Hepatocyte (in vitro differentiated cells): ENCODE results near the gene PITX2. TPM values are rescaled to one million over a fixed set of nuclear protein-coding genes. Genes with fewer than 3 reads are reported as not detected.

ENCODE experiments used
- DNase-seq: peaks from one replicate; pipeline ENCODE4 v3.0.0-alpha.2; 2016; ENCODE audit warnings: low spot score
- H2AFZ ChIP-seq: fragments of 200-600 bp; sonication (generic); 2 replicates; pipeline ENCODE4 v1.6.0; 2016; ENCODE audit warnings: antibody characterized with exemption, mild to moderate bottlenecking
- H3K27ac ChIP-seq: fragments of 200-600 bp; sonication (generic); 2 replicates; pipeline ENCODE4 v1.5.1; 2016; ENCODE audit warnings: mild to moderate bottlenecking
- H3K27me3 ChIP-seq: fragments of 200-600 bp; sonication (generic); 2 replicates; pipeline ENCODE4 v1.6.1; 2016
- H3K36me3 ChIP-seq: fragments of 200-600 bp; sonication (generic); replicated peaks from 2 replicates; pipeline ENCODE4 v1.5.1; 2016; ENCODE audit warnings: low read depth; ENCODE audit not compliant: insufficient read depth
- H3K4me1 ChIP-seq: fragments of 200-600 bp; sonication (generic); 2 replicates; pipeline ENCODE4 v1.5.1; 2016; ENCODE audit warnings: mild to moderate bottlenecking, moderate library complexity; ENCODE audit not compliant: insufficient read depth
- H3K4me2 ChIP-seq: fragments of 200-600 bp; sonication (generic); 2 replicates; pipeline ENCODE4 v1.6.0; 2016
- H3K4me3 ChIP-seq: fragments of 200-600 bp; sonication (generic); 2 replicates; pipeline ENCODE4 v1.5.1; 2016; ENCODE audit warnings: mild to moderate bottlenecking
- H3K79me2 ChIP-seq: fragments of 200-600 bp; sonication (generic); 2 replicates; pipeline ENCODE4 v1.6.0; 2017; ENCODE audit warnings: mild to moderate bottlenecking
- H3K9me2 ChIP-seq: fragments of 200-600 bp; sonication (generic); replicated peaks from 2 replicates; pipeline ENCODE4 v1.6.0; 2017; ENCODE audit warnings: mild to moderate bottlenecking; ENCODE audit not compliant: insufficient read depth
- H3K9me3 ChIP-seq: fragments of 200-600 bp; sonication (generic); 2 replicates; pipeline ENCODE4 v1.5.1; 2016; ENCODE audit warnings: low read depth, mild to moderate bottlenecking
- H4K20me1 ChIP-seq: fragments of 200-600 bp; sonication (generic); 2 replicates; pipeline ENCODE4 v1.6.0; 2016; ENCODE audit warnings: mild to moderate bottlenecking; ENCODE audit not compliant: insufficient read depth, poor library complexity, severe bottlenecking
- CTCF ChIP-seq: fragments of 200-600 bp; sonication (generic); IDR thresholded peaks from 2 replicates; pipeline ENCODE4 v1.5.1; 2016; ENCODE audit warnings: antibody characterized with exemption, mild to moderate bottlenecking; ENCODE audit not compliant: poor library complexity
- EZH2 ChIP-seq: fragments of 200-600 bp; sonication (generic); IDR thresholded peaks from 2 replicates; pipeline ENCODE4 v1.6.1; 2016; ENCODE audit warnings: antibody characterized with exemption, mild to moderate bottlenecking, borderline replicate concordance
- EZH2phosphoT487 ChIP-seq: fragments of 200-600 bp; sonication (generic); IDR thresholded peaks from one replicate; pipeline ENCODE4 v1.6.1; 2018; ENCODE audit warnings: antibody characterized with exemption, mild to moderate bottlenecking, low read depth, moderate library complexity; ENCODE audit not compliant: unreplicated experiment, severe bottlenecking
- WGBS: methylation state at CpG from one replicate; pipeline ENCODE4 v1.1.6; 2016; ENCODE audit warnings: low lambda C conversion rate; ENCODE audit errors: missing lambda C conversion rate; 5-methylcytosine and 5-hydroxymethylcytosine counted together
- polyA plus RNA-seq: library from polyadenylated mRNA; unstranded; fragments of >200 nt; fragmentation: Nextera tagmentation; extraction: Ambion mirVana; gene quantifications from 2 replicates; pipeline ENCODE4 v1.2.1, GENCODE V29; 2016
- total RNA-seq: library from RNA; depleted of rRNA; stranded (reverse); fragments of >200 nt; gene quantifications from 2 replicates; pipeline ENCODE4 v1.2.3, GENCODE V29; 2014

Gene PITX2
- total and polyA plus RNA-seq, 2 experiments from 2014 or later = 80.5 to 147 TPM

GRCh38 chr4:110613745-110614144 is 9.1 kb downstream of the PITX2 start:
- H3K79me2 ChIP-seq = peaks cover 47% of the 10 kb centered on the region
- H3K27me3 ChIP-seq = peaks cover 13% of the 10 kb centered on the region
- H3K27ac ChIP-seq = peak overlapping the region; percentile 89
- H2AFZ ChIP-seq = peak overlapping the region; percentile 59
- DNase-seq = no peak
- peaks cover 13% of the 10 kb centered on the region for H3K4me1 ChIP-seq
- no peaks in the 10 kb centered on the region for H3K9me3 ChIP-seq
- TF ChIP-seq EZH2phosphoT487 = no peak
- no peak for TF ChIP-seq EZH2
- no peak for TF ChIP-seq CTCF
- H3K9me2 ChIP-seq = no peaks in the 10 kb centered on the region
- no peaks in the 10 kb centered on the region for H4K20me1 ChIP-seq
- H3K4me3 ChIP-seq = no peak overlapping the region
- peak overlapping the region; percentile 91 for H3K4me2 ChIP-seq
- 25% methylated on average over 3 of the region's 3 CpGs for WGBS
- no peaks in the 10 kb centered on the region for H3K36me3 ChIP-seq

GRCh38 chr4:110612631-110613269 is 10.1 kb downstream of the PITX2 start:
- Histone ChIP-seq H3K27me3 (peaks cover 9% of the 10 kb centered on the region), H3K4me2 (no peak overlapping the region)

GRCh38 chr4:110611968-110612447 is 10.9 kb downstream of the PITX2 start:
- Histone ChIP-seq H3K9me2 (no peaks in the 10 kb centered on the region), H3K36me3 (no peaks in the 10 kb centered on the region), H3K4me2 (no peak overlapping the region), H2AFZ (no peak overlapping the region), H3K27ac (no peak overlapping the region), H4K20me1 (no peaks in the 10 kb centered on the region), H3K27me3 (peaks cover 6% of the 10 kb centered on the region), H3K4me3 (no peak overlapping the region), H3K79me2 (peaks cover 33% of the 10 kb centered on the region), H3K4me1 (peaks cover 11% of the 10 kb centered on the region), H3K9me3 (no peaks in the 10 kb centered on the region)
- DNase-seq = no peak
- no peak for TF ChIP-seq EZH2phosphoT487
- no peak for TF ChIP-seq EZH2
- TF ChIP-seq CTCF = no peak
- 94% methylated on average over 30 of the region's 30 CpGs for WGBS

More at GRCh38 chr4:110612631-110613269, 10.1 kb downstream of the PITX2 start:
- Histone ChIP-seq H3K36me3 (no peaks in the 10 kb centered on the region), H3K9me2 (no peaks in the 10 kb centered on the region), H4K20me1 (no peaks in the 10 kb centered on the region), H3K4me1 (peaks cover 13% of the 10 kb centered on the region), H3K27ac (no peak overlapping the region), H3K79me2 (peaks cover 40% of the 10 kb centered on the region), H3K4me3 (no peak overlapping the region), H3K9me3 (no peaks in the 10 kb centered on the region), H2AFZ (no peak overlapping the region)
- 90% methylated on average over 23 of the region's 23 CpGs for WGBS
- TF ChIP-seq EZH2phosphoT487 (no peak), EZH2 (no peak), CTCF (no peak)
- DNase-seq = no peak
